ENCODE data around the gene BTBD7. TPM values are rescaled to one million over a fixed set of nuclear protein-coding genes. Genes with fewer than 3 reads are reported as not detected.

Gene BTBD7
- total RNA-seq, 1 experiment from 2014 or later: 24.7 TPM

DNA sequence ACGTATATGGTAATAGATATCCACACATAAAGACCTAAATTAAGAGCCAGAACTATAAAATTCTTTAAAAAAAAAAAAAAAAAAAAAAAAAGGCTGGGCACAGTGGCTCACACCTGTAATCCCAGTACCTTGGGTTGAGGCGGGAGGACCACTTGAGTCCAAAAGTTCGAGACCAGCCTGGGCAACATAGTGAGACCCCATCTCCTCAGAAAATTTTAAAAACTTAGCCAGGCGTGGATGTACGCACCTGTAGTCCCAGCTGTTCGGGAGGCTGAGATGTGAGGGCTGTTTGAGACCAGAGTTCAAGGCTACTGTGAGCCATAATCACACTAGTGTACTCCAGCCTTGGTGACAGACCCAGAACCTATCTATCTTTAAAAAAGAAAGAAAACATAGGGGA lies 4.3 kb downstream of the BTBD7 start:
- ChIA-PET POLR2A (no interaction called here), CTCF (no interaction called here)
- DNase-seq (ENCODE audit: low read depth, low spot score): no peak
- ATAC-seq: no peak
- Histone ChIP-seq H3K27ac (ENCODE audit: low read length) (no peak overlapping the region), H3K4me3 (ENCODE audit: low read depth in 2 of 2, low read length in 2 of 2) (no peak overlapping the region), H3K36me3 (ENCODE audit: control insufficient read depth, insufficient read depth, low read length) (no peaks in the 10 kb centered on the region; the same call in 1 of the 2 replicates), H3K4me1 (ENCODE audit: control insufficient read depth, insufficient read depth, low read length) (peaks cover 12% of the 10 kb centered on the region), H3K9me3 (ENCODE audit: control insufficient read depth, insufficient read depth, low read depth, low read length) (no peaks in the 10 kb centered on the region), H3K27me3 (ENCODE audit: control insufficient read depth, insufficient read depth, low read length) (no peaks in the 10 kb centered on the region)
- intact Hi-C loops (cut with micrococcal nuclease; ENCODE audit: unreplicated experiment): no loop called here
- in situ Hi-C loops (cut with HindIII; ENCODE audit: low pct_unique_long_range_greater_than_20kb, low sequenced_read_pairs): no loop called here
- no TSS peak for BruUV-seq (replicated peaks)
- no peak for TF ChIP-seq SIN3A (IDR thresholded peaks at IDR 0.05; ENCODE audit: borderline replicate concordance, insufficient read depth, low read depth, low read length)

DNA sequence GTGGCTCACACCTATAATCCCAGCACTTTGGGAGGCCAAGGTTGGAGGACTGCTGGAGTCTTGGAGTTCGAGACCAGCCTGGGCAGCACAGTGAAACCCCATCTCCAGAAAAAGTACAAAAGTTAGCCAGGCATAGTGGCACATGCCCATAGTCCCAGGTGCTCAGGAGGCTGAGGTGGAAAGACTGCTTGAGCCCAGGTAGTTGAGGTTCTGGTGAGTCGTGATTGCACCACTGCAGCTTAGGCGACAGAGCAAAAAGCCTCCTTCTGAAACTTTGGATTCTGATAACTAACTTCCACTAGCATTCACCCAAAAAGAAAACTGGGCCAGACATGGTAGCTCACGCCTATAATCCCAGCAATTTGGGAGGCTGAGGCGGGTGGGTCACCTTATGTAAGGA lies 6.6 kb downstream of the BTBD7 start:
- TF ChIP-seq, protein P1, sequence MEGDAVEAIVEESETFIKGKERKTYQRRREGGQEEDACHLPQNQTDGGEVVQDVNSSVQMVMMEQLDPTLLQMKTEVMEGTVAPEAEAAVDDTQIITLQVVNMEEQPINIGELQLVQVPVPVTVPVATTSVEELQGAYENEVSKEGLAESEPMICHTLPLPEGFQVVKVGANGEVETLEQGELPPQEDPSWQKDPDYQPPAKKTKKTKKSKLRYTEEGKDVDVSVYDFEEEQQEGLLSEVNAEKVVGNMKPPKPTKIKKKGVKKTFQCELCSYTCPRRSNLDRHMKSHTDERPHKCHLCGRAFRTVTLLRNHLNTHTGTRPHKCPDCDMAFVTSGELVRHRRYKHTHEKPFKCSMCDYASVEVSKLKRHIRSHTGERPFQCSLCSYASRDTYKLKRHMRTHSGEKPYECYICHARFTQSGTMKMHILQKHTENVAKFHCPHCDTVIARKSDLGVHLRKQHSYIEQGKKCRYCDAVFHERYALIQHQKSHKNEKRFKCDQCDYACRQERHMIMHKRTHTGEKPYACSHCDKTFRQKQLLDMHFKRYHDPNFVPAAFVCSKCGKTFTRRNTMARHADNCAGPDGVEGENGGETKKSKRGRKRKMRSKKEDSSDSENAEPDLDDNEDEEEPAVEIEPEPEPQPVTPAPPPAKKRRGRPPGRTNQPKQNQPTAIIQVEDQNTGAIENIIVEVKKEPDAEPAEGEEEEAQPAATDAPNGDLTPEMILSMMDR (IDR thresholded peaks at IDR 0.05): no peak
- no peak for TF ChIP-seq TCF7L2 (IDR thresholded peaks at IDR 0.05; ENCODE audit: low read depth, low read length)
- no peak for TF ChIP-seq SIN3A (IDR thresholded peaks at IDR 0.05; ENCODE audit: borderline replicate concordance, insufficient read depth, low read depth, low read length)
- CTCF ChIA-PET: no interaction called here

DNA sequence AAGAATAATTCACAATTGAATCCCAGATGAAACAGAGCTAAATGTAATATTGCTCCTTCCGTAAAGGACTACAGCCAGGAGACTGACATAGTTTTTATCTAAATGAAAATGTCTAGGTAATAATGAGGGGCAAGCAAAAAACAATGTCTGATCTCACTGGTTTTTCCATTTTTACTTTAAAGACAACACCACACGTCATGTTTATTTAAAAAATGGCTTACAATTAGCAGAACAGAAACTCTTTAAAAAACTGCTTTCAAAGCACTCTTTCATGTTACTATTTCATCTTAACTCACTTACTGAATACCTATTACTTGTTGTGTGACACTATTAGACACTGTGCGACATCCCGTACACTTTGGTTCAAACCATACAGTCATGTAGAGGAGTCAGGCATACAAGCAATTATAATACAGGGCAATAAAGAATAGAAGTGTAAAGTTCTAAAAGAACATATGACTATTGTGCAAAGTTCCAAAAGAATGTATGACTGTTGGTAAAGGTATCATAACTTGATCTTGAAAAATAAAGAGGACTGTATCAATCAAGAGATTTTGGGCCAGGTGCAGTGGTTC lies 9.1 kb downstream of the BTBD7 start:
- ATAC-seq (no peak), DNase-seq (ENCODE audit: low read depth, low spot score) (no peak)
- Histone ChIP-seq H3K27me3 (ENCODE audit: control insufficient read depth, insufficient read depth, low read length) (no peaks in the 10 kb centered on the region), H3K9me3 (ENCODE audit: control insufficient read depth, insufficient read depth, low read depth, low read length) (no peaks in the 10 kb centered on the region), H3K27ac (ENCODE audit: low read length) (no peak overlapping the region), H3K4me3 (ENCODE audit: low read depth in 2 of 2, low read length in 2 of 2) (no peak overlapping the region), H3K36me3 (ENCODE audit: control insufficient read depth, insufficient read depth, low read length) (no peaks in the 10 kb centered on the region), H3K4me1 (ENCODE audit: control insufficient read depth, insufficient read depth, low read length) (peaks cover 13% of the 10 kb centered on the region)
- intact Hi-C loops (cut with micrococcal nuclease; ENCODE audit: unreplicated experiment): no loop called here
- ChIA-PET CTCF (no interaction called here), POLR2A (no interaction called here)
- TF ChIP-seq POLR2AphosphoS5 (IDR thresholded peaks at IDR 0.05; ENCODE audit: low read depth, low read length): no peak
- TF ChIP-seq, protein P2, sequence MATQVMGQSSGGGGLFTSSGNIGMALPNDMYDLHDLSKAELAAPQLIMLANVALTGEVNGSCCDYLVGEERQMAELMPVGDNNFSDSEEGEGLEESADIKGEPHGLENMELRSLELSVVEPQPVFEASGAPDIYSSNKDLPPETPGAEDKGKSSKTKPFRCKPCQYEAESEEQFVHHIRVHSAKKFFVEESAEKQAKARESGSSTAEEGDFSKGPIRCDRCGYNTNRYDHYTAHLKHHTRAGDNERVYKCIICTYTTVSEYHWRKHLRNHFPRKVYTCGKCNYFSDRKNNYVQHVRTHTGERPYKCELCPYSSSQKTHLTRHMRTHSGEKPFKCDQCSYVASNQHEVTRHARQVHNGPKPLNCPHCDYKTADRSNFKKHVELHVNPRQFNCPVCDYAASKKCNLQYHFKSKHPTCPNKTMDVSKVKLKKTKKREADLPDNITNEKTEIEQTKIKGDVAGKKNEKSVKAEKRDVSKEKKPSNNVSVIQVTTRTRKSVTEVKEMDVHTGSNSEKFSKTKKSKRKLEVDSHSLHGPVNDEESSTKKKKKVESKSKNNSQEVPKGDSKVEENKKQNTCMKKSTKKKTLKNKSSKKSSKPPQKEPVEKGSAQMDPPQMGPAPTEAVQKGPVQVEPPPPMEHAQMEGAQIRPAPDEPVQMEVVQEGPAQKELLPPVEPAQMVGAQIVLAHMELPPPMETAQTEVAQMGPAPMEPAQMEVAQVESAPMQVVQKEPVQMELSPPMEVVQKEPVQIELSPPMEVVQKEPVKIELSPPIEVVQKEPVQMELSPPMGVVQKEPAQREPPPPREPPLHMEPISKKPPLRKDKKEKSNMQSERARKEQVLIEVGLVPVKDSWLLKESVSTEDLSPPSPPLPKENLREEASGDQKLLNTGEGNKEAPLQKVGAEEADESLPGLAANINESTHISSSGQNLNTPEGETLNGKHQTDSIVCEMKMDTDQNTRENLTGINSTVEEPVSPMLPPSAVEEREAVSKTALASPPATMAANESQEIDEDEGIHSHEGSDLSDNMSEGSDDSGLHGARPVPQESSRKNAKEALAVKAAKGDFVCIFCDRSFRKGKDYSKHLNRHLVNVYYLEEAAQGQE (IDR thresholded peaks at IDR 0.05; ENCODE audit: insufficient read depth in 1 of 2, low read depth in 2 of 2, low read length in 1 of 2): no peak
- TF ChIP-seq SIN3A (IDR thresholded peaks at IDR 0.05; ENCODE audit: borderline replicate concordance, insufficient read depth, low read depth, low read length): no peak
- TF ChIP-seq, protein P1 (IDR thresholded peaks at IDR 0.05): no peak
- TF ChIP-seq TCF7L2 (IDR thresholded peaks at IDR 0.05; ENCODE audit: low read depth, low read length): no peak
- BruUV-seq (replicated peaks): no TSS peak
- in situ Hi-C loops (cut with HindIII; ENCODE audit: low pct_unique_long_range_greater_than_20kb, low sequenced_read_pairs): no loop called here

More for the DNA sequence above, 6.6 kb downstream of the BTBD7 start:
- DNase-seq (ENCODE audit: low read depth, low spot score) (no peak), ATAC-seq (no peak)
- H3K9me3 ChIP-seq (ENCODE audit: control insufficient read depth, insufficient read depth, low read depth, low read length): no peaks in the 10 kb centered on the region
- POLR2A ChIA-PET: no interaction called here
- H3K36me3 ChIP-seq (ENCODE audit: control insufficient read depth, insufficient read depth, low read length): no peaks in the 10 kb centered on the region
- H3K4me1 ChIP-seq (ENCODE audit: control insufficient read depth, insufficient read depth, low read length): peaks cover 11% of the 10 kb centered on the region; the same call in 1 of the 2 replicates
- no peaks in the 10 kb centered on the region for H3K27me3 ChIP-seq (ENCODE audit: control insufficient read depth, insufficient read depth, low read length)
- in situ Hi-C loops (cut with HindIII; ENCODE audit: low pct_unique_long_range_greater_than_20kb, low sequenced_read_pairs): no loop called here
- no peak overlapping the region for H3K4me3 ChIP-seq (ENCODE audit: low read depth in 2 of 2, low read length in 2 of 2)
- no TSS peak for BruUV-seq (replicated peaks)
- no peak overlapping the region for H3K27ac ChIP-seq (ENCODE audit: low read length)
- intact Hi-C loops (cut with micrococcal nuclease; ENCODE audit: unreplicated experiment): no loop called here

Measured in Panc1 (cell line).